ENCODE data around the gene CAB39.

The CAB39 gene

GRCh38 chr2:230666885-230667712, 45.5 kb upstream of the CAB39 start:
- no CpG with 5 or more reads among the region's 9 CpGs for WGBS (ENCODE audit: extremely low coverage, insufficient coverage, low lambda C conversion rate)
- Histone ChIP-seq H3K9ac (ENCODE audit: low read length) (no peak overlapping the region), H4K8ac (ENCODE audit: low read depth, low read length) (no peak overlapping the region), H3K4ac (ENCODE audit: low read depth, low read length) (no peak overlapping the region), H2BK15ac (replicated peaks; ENCODE audit: low read depth) (no peak overlapping the region), H3K79me1 (ENCODE audit: low read length) (no peaks in the 10 kb centered on the region), H2BK5ac (ENCODE audit: low read length) (no peak overlapping the region), H3K27me3 (ENCODE audit: insufficient read depth, low read length, poor library complexity) (no peaks in the 10 kb centered on the region), H3K4me1 (ENCODE audit: control insufficient read depth, low read depth, low read length) (peaks cover 4% of the 10 kb centered on the region), H3K79me2 (ENCODE audit: control insufficient read depth, insufficient read depth, low read length) (no peaks in the 10 kb centered on the region), H3K4me3 (ENCODE audit: low read length) (no peak overlapping the region), H2BK120ac (ENCODE audit: low read depth, low read length) (no peak overlapping the region), H3K56ac (ENCODE audit: low read length) (no peak overlapping the region), H3K18ac (ENCODE audit: low read length) (no peak overlapping the region), H3K27ac (ENCODE audit: low read depth, low read length) (no peak overlapping the region), H3K23ac (ENCODE audit: low read length) (no peak overlapping the region), H2AK5ac (ENCODE audit: low read length) (no peak overlapping the region), H4K5ac (ENCODE audit: low read length) (no peak overlapping the region), H3K4me2 (ENCODE audit: low read length) (no peak overlapping the region), H3K36me3 (ENCODE audit: control insufficient read depth, insufficient read depth, low read length) (no peaks in the 10 kb centered on the region)
- peak; percentile 80 for DNase-seq

GRCh38 chr2:230668184-230668938, 44.3 kb upstream of the CAB39 start:
- H3K18ac ChIP-seq (ENCODE audit: low read length) = no peak overlapping the region
- H4K8ac ChIP-seq (ENCODE audit: low read depth, low read length) = no peak overlapping the region
- H2AK5ac ChIP-seq (ENCODE audit: low read length) = no peak overlapping the region
- no peaks in the 10 kb centered on the region for H3K79me2 ChIP-seq (ENCODE audit: control insufficient read depth, insufficient read depth, low read length)
- no peaks in the 10 kb centered on the region for H3K36me3 ChIP-seq (ENCODE audit: control insufficient read depth, insufficient read depth, low read length)
- H3K79me1 ChIP-seq (ENCODE audit: low read length) = no peaks in the 10 kb centered on the region
- H3K4me1 ChIP-seq (ENCODE audit: control insufficient read depth, low read depth, low read length) = peaks cover 4% of the 10 kb centered on the region
- H3K27ac ChIP-seq (ENCODE audit: low read depth, low read length) = no peak overlapping the region
- H3K9ac ChIP-seq (ENCODE audit: low read length) = no peak overlapping the region
- no peak overlapping the region for H3K23ac ChIP-seq (ENCODE audit: low read length)
- no peak overlapping the region for H2BK120ac ChIP-seq (ENCODE audit: low read depth, low read length)
- H3K4me3 ChIP-seq (ENCODE audit: low read length) = no peak overlapping the region
- H2BK15ac ChIP-seq (replicated peaks; ENCODE audit: low read depth) = no peak overlapping the region
- H3K4me2 ChIP-seq (ENCODE audit: low read length) = no peak overlapping the region
- no peak for DNase-seq
- H4K5ac ChIP-seq (ENCODE audit: low read length) = no peak overlapping the region
- no peak overlapping the region for H3K4ac ChIP-seq (ENCODE audit: low read depth, low read length)
- no peaks in the 10 kb centered on the region for H3K27me3 ChIP-seq (ENCODE audit: insufficient read depth, low read length, poor library complexity)
- WGBS (ENCODE audit: extremely low coverage, insufficient coverage, low lambda C conversion rate) = no CpG with 5 or more reads among the region's 12 CpGs
- H3K56ac ChIP-seq (ENCODE audit: low read length) = no peak overlapping the region
- no peak overlapping the region for H2BK5ac ChIP-seq (ENCODE audit: low read length)

DNA sequence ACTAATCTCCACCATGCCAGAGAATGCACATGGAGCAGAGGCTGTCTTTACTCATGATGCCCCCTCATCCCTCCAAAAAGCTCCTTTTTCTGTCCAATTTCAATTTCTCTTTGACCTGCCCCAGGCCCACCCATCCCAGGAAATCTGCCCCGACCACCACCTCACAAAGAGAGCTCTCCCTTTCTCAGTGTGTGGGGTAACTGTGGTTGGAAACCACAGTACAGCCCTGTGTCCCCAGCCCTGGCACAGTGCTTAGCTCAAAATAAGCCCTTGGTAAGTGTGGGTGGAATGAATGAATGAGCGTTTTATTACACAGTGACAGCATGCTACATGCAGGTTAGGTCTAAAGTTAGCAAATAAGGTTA, 43.7 kb upstream of the CAB39 start:
- Histone ChIP-seq H2AK5ac (ENCODE audit: low read length) (no peak overlapping the region), H3K79me2 (ENCODE audit: control insufficient read depth, insufficient read depth, low read length) (no peaks in the 10 kb centered on the region), H3K4me1 (ENCODE audit: control insufficient read depth, low read depth, low read length) (peaks cover 4% of the 10 kb centered on the region), H4K8ac (ENCODE audit: low read depth, low read length) (no peak overlapping the region), H3K27me3 (ENCODE audit: insufficient read depth, low read length, poor library complexity) (no peaks in the 10 kb centered on the region), H2BK120ac (ENCODE audit: low read depth, low read length) (no peak overlapping the region), H3K18ac (ENCODE audit: low read length) (no peak overlapping the region), H3K4me3 (ENCODE audit: low read length) (no peak overlapping the region), H3K4me2 (ENCODE audit: low read length) (no peak overlapping the region), H3K56ac (ENCODE audit: low read length) (no peak overlapping the region), H3K79me1 (ENCODE audit: low read length) (no peaks in the 10 kb centered on the region), H2BK15ac (replicated peaks; ENCODE audit: low read depth) (no peak overlapping the region), H3K9ac (ENCODE audit: low read length) (no peak overlapping the region), H3K4ac (ENCODE audit: low read depth, low read length) (no peak overlapping the region), H4K5ac (ENCODE audit: low read length) (no peak overlapping the region), H2BK5ac (ENCODE audit: low read length) (no peak overlapping the region), H3K23ac (ENCODE audit: low read length) (no peak overlapping the region), H3K36me3 (ENCODE audit: control insufficient read depth, insufficient read depth, low read length) (no peaks in the 10 kb centered on the region), H3K27ac (ENCODE audit: low read depth, low read length) (no peak overlapping the region)
- WGBS (ENCODE audit: extremely low coverage, insufficient coverage, low lambda C conversion rate) = no CpG with 5 or more reads among the region's 2 CpGs
- no peak for DNase-seq

GRCh38 chr2:230669386-230669950, 43.2 kb upstream of the CAB39 start:
- H3K27ac ChIP-seq (ENCODE audit: low read depth, low read length) = no peak overlapping the region
- WGBS (ENCODE audit: extremely low coverage, insufficient coverage, low lambda C conversion rate) = no CpG with 5 or more reads among the region's 8 CpGs
- H2BK120ac ChIP-seq (ENCODE audit: low read depth, low read length) = no peak overlapping the region
- no peak overlapping the region for H3K4ac ChIP-seq (ENCODE audit: low read depth, low read length)
- DNase-seq = no peak
- no peak overlapping the region for H2AK5ac ChIP-seq (ENCODE audit: low read length)
- no peak overlapping the region for H3K23ac ChIP-seq (ENCODE audit: low read length)
- no peaks in the 10 kb centered on the region for H3K79me2 ChIP-seq (ENCODE audit: control insufficient read depth, insufficient read depth, low read length)
- H3K4me1 ChIP-seq (ENCODE audit: control insufficient read depth, low read depth, low read length) = peaks cover 4% of the 10 kb centered on the region
- no peaks in the 10 kb centered on the region for H3K79me1 ChIP-seq (ENCODE audit: low read length)
- no peak overlapping the region for H2BK5ac ChIP-seq (ENCODE audit: low read length)
- no peak overlapping the region for H3K18ac ChIP-seq (ENCODE audit: low read length)
- no peaks in the 10 kb centered on the region for H3K36me3 ChIP-seq (ENCODE audit: control insufficient read depth, insufficient read depth, low read length)
- H3K4me3 ChIP-seq (ENCODE audit: low read length) = no peak overlapping the region
- H3K4me2 ChIP-seq (ENCODE audit: low read length) = no peak overlapping the region
- H4K5ac ChIP-seq (ENCODE audit: low read length) = no peak overlapping the region
- no peak overlapping the region for H3K9ac ChIP-seq (ENCODE audit: low read length)
- no peaks in the 10 kb centered on the region for H3K27me3 ChIP-seq (ENCODE audit: insufficient read depth, low read length, poor library complexity)
- H3K56ac ChIP-seq (ENCODE audit: low read length) = no peak overlapping the region
- H4K8ac ChIP-seq (ENCODE audit: low read depth, low read length) = no peak overlapping the region
- no peak overlapping the region for H2BK15ac ChIP-seq (replicated peaks; ENCODE audit: low read depth)

- no peak overlapping the region for H3K56ac ChIP-seq (ENCODE audit: low read length)
- no peak overlapping the region for H3K23ac ChIP-seq (ENCODE audit: low read length)
- no peak overlapping the region for H3K4me3 ChIP-seq (ENCODE audit: low read length)
- no peaks in the 10 kb centered on the region for H3K79me1 ChIP-seq (ENCODE audit: low read length)
- no peak overlapping the region for H2AK5ac ChIP-seq (ENCODE audit: low read length)
- no peaks in the 10 kb centered on the region for H3K79me2 ChIP-seq (ENCODE audit: control insufficient read depth, insufficient read depth, low read length)
- no peaks in the 10 kb centered on the region for H3K27me3 ChIP-seq (ENCODE audit: insufficient read depth, low read length, poor library complexity)
- no peak overlapping the region for H2BK15ac ChIP-seq (replicated peaks; ENCODE audit: low read depth)
- no peak overlapping the region for H3K18ac ChIP-seq (ENCODE audit: low read length)
- no peak overlapping the region for H4K5ac ChIP-seq (ENCODE audit: low read length)
- peaks cover 4% of the 10 kb centered on the region for H3K4me1 ChIP-seq (ENCODE audit: control insufficient read depth, low read depth, low read length)
- H3K36me3 ChIP-seq (ENCODE audit: control insufficient read depth, insufficient read depth, low read length) = no peaks in the 10 kb centered on the region
- DNase-seq = no peak
- no peak overlapping the region for H2BK5ac ChIP-seq (ENCODE audit: low read length)
- no peak overlapping the region for H3K27ac ChIP-seq (ENCODE audit: low read depth, low read length)
- H3K9ac ChIP-seq (ENCODE audit: low read length) = no peak overlapping the region
- no peak overlapping the region for H3K4ac ChIP-seq (ENCODE audit: low read depth, low read length)
- no peak overlapping the region for H2BK120ac ChIP-seq (ENCODE audit: low read depth, low read length)
- no CpG with 5 or more reads among the region's 4 CpGs for WGBS (ENCODE audit: extremely low coverage, insufficient coverage, low lambda C conversion rate)
- H4K8ac ChIP-seq (ENCODE audit: low read depth, low read length) = no peak overlapping the region
- no peak overlapping the region for H3K4me2 ChIP-seq (ENCODE audit: low read length)
These were observed 41.5 kb upstream of the CAB39 start for GRCh38 chr2:230671117-230671516.
